ENCODE results near the gene TOP2A.

TOP2A gene, protein sequence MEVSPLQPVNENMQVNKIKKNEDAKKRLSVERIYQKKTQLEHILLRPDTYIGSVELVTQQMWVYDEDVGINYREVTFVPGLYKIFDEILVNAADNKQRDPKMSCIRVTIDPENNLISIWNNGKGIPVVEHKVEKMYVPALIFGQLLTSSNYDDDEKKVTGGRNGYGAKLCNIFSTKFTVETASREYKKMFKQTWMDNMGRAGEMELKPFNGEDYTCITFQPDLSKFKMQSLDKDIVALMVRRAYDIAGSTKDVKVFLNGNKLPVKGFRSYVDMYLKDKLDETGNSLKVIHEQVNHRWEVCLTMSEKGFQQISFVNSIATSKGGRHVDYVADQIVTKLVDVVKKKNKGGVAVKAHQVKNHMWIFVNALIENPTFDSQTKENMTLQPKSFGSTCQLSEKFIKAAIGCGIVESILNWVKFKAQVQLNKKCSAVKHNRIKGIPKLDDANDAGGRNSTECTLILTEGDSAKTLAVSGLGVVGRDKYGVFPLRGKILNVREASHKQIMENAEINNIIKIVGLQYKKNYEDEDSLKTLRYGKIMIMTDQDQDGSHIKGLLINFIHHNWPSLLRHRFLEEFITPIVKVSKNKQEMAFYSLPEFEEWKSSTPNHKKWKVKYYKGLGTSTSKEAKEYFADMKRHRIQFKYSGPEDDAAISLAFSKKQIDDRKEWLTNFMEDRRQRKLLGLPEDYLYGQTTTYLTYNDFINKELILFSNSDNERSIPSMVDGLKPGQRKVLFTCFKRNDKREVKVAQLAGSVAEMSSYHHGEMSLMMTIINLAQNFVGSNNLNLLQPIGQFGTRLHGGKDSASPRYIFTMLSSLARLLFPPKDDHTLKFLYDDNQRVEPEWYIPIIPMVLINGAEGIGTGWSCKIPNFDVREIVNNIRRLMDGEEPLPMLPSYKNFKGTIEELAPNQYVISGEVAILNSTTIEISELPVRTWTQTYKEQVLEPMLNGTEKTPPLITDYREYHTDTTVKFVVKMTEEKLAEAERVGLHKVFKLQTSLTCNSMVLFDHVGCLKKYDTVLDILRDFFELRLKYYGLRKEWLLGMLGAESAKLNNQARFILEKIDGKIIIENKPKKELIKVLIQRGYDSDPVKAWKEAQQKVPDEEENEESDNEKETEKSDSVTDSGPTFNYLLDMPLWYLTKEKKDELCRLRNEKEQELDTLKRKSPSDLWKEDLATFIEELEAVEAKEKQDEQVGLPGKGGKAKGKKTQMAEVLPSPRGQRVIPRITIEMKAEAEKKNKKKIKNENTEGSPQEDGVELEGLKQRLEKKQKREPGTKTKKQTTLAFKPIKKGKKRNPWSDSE (N-terminal part only)

GRCh38 chr17:40417609-40418427, at the start of gene TOP2A:
Gene TOP2A (minus strand): TSS chr17:40417896. CDS start chr17:40417791, 105 bp downstream.
- TF ChIP-seq CTCF (conservative IDR thresholded peaks at IDR 0.05), result no peak
- peak within 1 kb of the TSS; percentile 74 for H3K27ac ChIP-seq

DNA sequence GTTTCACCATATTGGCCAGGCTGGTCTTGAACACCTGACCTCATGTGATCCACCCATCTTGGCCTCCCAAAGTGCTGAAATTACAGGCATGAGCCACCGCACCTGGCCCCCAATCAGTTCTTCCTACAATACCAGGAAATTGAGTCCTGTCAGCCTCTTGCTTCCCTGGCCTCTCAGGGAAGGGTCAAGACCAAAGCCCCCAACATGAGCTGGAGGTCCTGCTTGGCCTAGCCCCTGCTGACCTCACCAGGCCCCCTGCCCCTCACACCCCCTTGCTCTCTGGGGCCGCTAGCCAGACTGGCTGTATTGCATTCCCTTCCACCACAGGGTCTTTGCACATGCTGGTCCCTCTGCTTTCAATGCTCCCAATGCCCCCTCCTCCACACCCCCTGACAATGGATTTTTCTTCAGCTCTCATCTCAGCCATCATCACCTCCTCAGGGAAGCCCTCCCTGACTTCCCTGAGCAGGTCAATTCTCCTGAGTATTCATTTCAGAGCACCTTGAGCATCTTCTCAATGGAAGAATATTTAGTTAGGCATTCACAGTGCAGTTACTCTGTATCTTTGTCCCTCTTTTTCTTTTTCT, 49.7 kb upstream of the TOP2A start:
- H3K27ac ChIP-seq, result no peak overlapping the region
- no peak for TF ChIP-seq CTCF (conservative IDR thresholded peaks at IDR 0.05)

DNA sequence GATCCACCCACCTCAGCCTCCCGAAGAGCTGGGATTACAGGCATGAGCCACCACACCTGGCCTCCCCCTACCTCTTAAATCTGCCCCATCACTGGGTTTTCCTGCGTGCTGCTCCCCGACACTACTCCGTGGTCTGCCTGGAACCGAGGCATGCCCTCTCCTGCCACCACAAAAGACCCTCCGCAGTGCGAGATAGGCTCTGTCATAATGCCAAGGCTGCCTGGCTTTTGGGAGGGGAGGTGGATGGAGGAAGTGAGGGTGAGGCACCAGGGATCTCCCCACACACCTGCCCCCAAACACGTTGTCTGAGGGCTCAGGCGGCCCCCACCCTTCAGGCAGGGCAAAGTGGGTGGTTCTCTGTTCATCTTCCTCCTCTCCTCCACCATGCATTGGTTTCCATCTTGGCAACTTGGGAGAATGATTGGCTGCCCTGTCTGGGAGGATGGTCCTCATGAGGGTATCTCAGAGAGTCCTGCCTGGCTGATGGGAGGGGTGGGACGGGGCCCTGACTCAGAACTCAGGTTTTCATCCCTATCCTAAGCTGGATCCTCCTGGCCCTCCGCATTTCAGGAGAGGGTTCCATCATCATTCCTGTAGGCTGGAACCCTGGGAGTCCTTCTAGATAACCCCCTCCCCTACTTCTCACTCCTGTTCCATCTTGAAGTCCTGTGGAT, 48.7 kb upstream of the TOP2A start:
- TF ChIP-seq CTCF (conservative IDR thresholded peaks at IDR 0.05), result no peak
- no peak overlapping the region for H3K27ac ChIP-seq

DNA sequence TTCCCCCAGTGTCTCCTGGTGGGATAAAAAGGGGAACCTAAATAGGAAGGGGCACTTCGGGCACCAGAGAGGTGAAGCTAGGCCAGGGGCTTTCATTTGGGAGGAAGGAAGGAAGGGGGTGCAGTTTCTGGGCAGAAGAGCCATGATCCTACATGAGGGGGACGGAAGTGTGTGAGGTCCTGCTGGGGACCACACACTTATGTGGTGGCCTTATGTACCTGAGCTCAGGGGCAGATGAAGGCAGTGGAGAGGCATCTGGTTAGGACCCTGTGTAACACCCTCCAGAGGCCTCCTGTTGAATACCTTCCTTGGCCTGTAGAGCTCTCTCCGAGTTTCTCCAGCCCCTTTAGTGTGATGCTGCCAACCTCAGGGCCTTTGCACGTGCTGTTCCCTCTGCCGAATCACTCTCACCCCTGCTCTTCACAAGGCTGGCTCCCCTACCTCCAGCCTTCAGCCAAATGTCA, 46.7 kb upstream of the TOP2A start:
- no peak overlapping the region for H3K27ac ChIP-seq
- no peak for TF ChIP-seq CTCF (conservative IDR thresholded peaks at IDR 0.05)

DNA sequence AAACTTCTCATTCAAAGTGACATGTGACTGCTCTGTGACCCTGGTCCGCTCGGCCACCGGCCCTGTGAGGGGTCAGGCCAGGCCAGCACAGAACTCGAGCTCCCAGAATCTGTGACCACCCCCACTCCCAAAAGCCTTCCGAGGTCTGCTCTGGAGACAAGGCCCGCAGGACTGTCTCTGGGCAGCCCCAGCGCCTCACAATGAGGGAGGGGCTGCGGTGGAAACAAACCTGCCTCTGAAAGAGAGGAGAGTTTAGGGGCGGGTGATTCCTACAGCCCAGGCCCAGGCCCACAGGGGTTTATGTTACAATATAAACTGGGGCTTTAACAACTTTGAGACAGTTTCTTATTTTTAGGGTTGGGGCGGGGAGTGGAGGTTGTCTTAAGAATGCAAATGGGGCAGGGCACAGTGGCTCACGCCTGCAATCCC, 45.4 kb upstream of the TOP2A start:
- H3K27ac ChIP-seq, result no peak overlapping the region

More for the DNA sequence above, 45.4 kb upstream of the TOP2A start:
- TF ChIP-seq CTCF (conservative IDR thresholded peaks at IDR 0.05), result no peak
